Effector memory CD8-positive, alpha-beta T cell (primary cell): ENCODE data around the gene PIK3R4.

Source experiments
- ATAC-seq: fragments of 150-1000 bp; cut with Tn5 transposase; replicated peaks from 2 replicates; pipeline ENCODE4 v1.10.0; 2021; ENCODE audit warnings: mild to moderate bottlenecking, moderate library complexity
- DNase-seq, 3 experiments: peaks; one replicate each; pipeline ENCODE4 v3.0.0; 2021
- H3K27ac Mint-ChIP-seq, 2 donors: one replicate each; pipeline ENCODE4 v1.8.0; 2022; ENCODE audit warnings: mild to moderate bottlenecking in 2 of 2, mixed read lengths in 2 of 2, moderate library complexity in 2 of 2
- H3K27me3 Mint-ChIP-seq, 2 donors: one replicate each; pipeline ENCODE4 v1.8.0; 2022; ENCODE audit warnings: mixed read lengths in 2 of 2
- H3K36me3 Mint-ChIP-seq: one replicate; pipeline ENCODE4 v1.8.0; 2022; ENCODE audit warnings: mild to moderate bottlenecking, moderate library complexity, mixed read lengths; ENCODE audit not compliant: insufficient read depth
- H3K4me1 Mint-ChIP-seq, 2 donors: one replicate each; pipeline ENCODE4 v1.8.0; 2022; ENCODE audit warnings: low read depth in 2 of 2, mixed read lengths in 2 of 2
- H3K4me3 Mint-ChIP-seq, 2 donors: one replicate each; pipeline ENCODE4 v1.8.0; 2022; ENCODE audit warnings: mild to moderate bottlenecking in 2 of 2, mixed read lengths in 2 of 2, moderate library complexity in 2 of 2
- H3K9me3 Mint-ChIP-seq, 2 donors: one replicate each; pipeline ENCODE4 v1.8.0; 2022; ENCODE audit warnings: mixed read lengths in 2 of 2

The PIK3R4 gene

DNA sequence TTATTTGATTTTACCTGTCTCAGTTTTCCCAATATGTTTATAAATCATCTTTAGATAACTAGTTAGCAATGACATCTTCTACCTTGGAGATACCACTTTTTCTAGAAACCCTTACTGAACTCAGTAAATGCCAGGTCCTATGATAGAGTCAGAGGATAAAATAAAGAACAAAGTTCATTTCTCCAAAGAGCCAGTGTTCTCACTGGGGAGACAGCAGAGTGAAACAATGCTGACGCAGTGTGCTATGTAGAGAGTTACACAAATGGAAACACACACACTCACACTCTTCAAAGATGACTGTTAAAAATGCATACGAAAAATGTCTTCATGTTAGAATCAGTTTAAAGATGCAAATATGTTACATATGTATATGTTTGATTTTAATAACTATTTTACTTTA, 111.3 kb downstream of the PIK3R4 start:
- Mint-ChIP-seq H3K36me3 (no peaks in the 10 kb centered on the region), H3K9me3 (no peaks in the 10 kb centered on the region), H3K27me3 (peaks cover 0 to 14% of the 10 kb centered on the region in 2 donors), H3K4me1 (no peaks in the 10 kb centered on the region), H3K27ac (no peak overlapping the region), H3K4me3 (no peak overlapping the region)
- ATAC-seq, result no peak
- no peak for DNase-seq
